ENCODE data around the gene PCDHGA5. TPM values are rescaled to one million over a fixed set of nuclear protein-coding genes. Genes with fewer than 3 reads are reported as not detected.
"Not testable (repeated sequence)": the region's sequence is repeated elsewhere in the genome, so short reads cannot be mapped to it uniquely, and the experiment has no call there.

The PCDHGA5 gene
- total RNA-seq, 1 donor from 2014 or later = under 0.01 TPM

DNA sequence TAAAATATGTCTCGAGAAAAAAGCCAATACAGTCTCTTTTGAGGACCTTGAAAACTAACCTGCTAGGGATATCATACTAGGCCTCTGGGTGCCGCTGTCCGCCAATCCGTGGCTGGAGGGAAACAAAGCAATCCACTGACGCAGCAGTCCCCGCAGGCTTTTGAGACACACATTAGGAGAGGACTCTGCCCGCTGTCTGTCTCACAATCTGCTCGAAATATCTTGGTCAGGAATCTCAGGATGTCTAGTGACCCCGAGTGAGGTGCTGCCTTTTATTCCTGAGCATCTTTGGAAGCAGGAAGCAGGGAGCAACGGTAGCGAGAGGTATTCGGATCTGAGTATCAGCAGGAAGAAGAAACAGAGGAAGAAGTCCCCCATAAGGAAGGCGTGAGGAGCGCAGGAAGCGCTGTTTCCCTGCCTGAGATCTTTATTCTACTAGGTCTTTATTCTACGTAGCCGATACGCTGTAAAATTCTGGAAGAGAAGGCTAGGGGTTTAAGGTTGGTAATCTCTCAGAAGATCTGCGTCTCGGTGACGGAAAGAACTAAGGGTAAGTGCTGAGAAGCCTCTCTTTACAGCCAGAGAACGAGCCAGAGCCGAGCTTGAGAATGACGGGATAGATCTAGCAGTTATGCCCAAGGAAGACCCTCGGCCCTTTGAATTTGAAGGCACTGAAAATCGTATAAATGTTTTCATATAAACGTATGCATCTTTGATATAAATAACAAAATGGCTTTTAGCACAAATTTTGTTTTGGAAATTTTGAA lies 37.7 kb upstream of the PCDHGA5 start:
- DNase-seq (ENCODE audit: low read depth) (peak; percentile 53), FAIRE-seq (no peak)
- Histone ChIP-seq H3K36me3 (ENCODE audit: control insufficient read depth, insufficient read depth, low read length) (no peaks in the 10 kb centered on the region), H3K27me3 (ENCODE audit: control insufficient read depth, insufficient read depth, low read length) (no peaks in the 10 kb centered on the region), H3K4me3 (ENCODE audit: low read depth, low read length) (peak overlapping the region; percentile 27)
- peak; percentile 46 for TF ChIP-seq CTCF (IDR thresholded peaks at IDR 0.05; ENCODE audit: insufficient read depth, low read length, severe bottlenecking)

- DNase-seq (ENCODE audit: low read depth) (no peak), FAIRE-seq (peak; percentile 64)
- Histone ChIP-seq H3K4me3 (ENCODE audit: low read depth, low read length) (no peak overlapping the region), H3K36me3 (ENCODE audit: control insufficient read depth, insufficient read depth, low read length) (no peaks in the 10 kb centered on the region), H3K27me3 (ENCODE audit: control insufficient read depth, insufficient read depth, low read length) (no peaks in the 10 kb centered on the region)
- TF ChIP-seq CTCF (IDR thresholded peaks at IDR 0.05; ENCODE audit: insufficient read depth, low read length, severe bottlenecking) = no peak
Observed at GRCh38 chr5:141328231-141328630, 35.7 kb upstream of the PCDHGA5 start.

GRCh38 chr5:141330299-141331080 lies 33.5 kb upstream of the PCDHGA5 start, which contains the start of gene PCDHGA1:
Gene PCDHGA1, plus strand, starts transcription at chr5:141330514.
- no peak for FAIRE-seq
- Histone ChIP-seq H3K4me3 (ENCODE audit: low read depth, low read length) (no peak within 1 kb of the TSS), H3K27me3 (ENCODE audit: control insufficient read depth, insufficient read depth, low read length) (no peaks in the 10 kb centered on the region), H3K36me3 (ENCODE audit: control insufficient read depth, insufficient read depth, low read length) (no peaks in the 10 kb centered on the region)
- peak; percentile 36 for TF ChIP-seq CTCF (IDR thresholded peaks at IDR 0.05; ENCODE audit: insufficient read depth, low read length, severe bottlenecking)
- DNase-seq (ENCODE audit: low read depth) = peak; percentile 40

GRCh38 chr5:141332571-141332970 lies 31.4 kb upstream of the PCDHGA5 start:
- not testable (repeated sequence) for H3K36me3 ChIP-seq (ENCODE audit: control insufficient read depth, insufficient read depth, low read length); FAIRE-seq; DNase-seq (ENCODE audit: low read depth); H3K4me3 ChIP-seq (ENCODE audit: low read depth, low read length); H3K27me3 ChIP-seq (ENCODE audit: control insufficient read depth, insufficient read depth, low read length)

DNA sequence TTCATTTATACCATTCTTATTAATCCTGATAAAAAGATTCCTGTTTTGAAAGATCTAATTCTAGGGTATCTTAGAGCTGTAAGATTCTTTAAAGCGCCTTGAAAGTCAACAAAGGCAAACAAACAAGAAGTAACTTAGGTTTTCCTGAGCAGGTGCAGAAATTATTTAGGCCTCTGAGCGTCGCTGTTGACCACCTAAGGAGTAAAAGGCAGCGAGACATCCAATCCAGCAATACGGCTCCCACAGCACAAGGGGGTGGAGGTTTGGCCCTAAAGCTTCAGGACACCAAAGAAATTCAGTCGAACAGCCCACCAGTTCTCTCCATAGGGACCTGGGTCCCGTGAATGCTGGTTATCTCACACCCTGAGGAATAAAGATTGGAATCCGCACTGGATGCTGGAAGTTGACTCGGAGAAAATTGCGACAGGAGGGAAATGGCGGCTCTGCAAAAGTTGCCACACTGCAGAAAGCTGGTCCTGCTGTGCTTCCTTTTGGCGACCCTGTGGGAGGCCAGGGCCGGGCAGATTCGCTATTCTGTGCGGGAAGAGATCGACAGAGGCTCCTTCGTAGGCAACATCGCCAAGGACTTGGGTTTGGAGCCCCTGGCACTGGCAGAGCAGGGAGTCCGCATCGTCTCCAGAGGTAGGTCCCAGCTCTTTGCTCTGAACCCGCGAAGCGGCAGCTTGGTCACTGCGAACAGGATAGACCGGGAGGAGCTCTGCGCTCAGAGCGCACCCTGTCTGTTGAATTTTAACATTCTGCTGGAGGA lies 25.2 kb upstream of the PCDHGA5 start, which contains the start of gene PCDHGA2:
Gene PCDHGA2, plus strand, starts transcription at position 223 of the 769 bp plus-strand sequence.
- FAIRE-seq (no peak), DNase-seq (ENCODE audit: low read depth) (peak; percentile 38)
- peak within 1 kb of the TSS; percentile 14 for H3K4me3 ChIP-seq (ENCODE audit: low read depth, low read length)
- no peaks in the 10 kb centered on the region for H3K36me3 ChIP-seq (ENCODE audit: control insufficient read depth, insufficient read depth, low read length)
- no peaks in the 10 kb centered on the region for H3K27me3 ChIP-seq (ENCODE audit: control insufficient read depth, insufficient read depth, low read length)
- peak; percentile 39 for TF ChIP-seq CTCF (IDR thresholded peaks at IDR 0.05; ENCODE audit: insufficient read depth, low read length, severe bottlenecking)

DNA sequence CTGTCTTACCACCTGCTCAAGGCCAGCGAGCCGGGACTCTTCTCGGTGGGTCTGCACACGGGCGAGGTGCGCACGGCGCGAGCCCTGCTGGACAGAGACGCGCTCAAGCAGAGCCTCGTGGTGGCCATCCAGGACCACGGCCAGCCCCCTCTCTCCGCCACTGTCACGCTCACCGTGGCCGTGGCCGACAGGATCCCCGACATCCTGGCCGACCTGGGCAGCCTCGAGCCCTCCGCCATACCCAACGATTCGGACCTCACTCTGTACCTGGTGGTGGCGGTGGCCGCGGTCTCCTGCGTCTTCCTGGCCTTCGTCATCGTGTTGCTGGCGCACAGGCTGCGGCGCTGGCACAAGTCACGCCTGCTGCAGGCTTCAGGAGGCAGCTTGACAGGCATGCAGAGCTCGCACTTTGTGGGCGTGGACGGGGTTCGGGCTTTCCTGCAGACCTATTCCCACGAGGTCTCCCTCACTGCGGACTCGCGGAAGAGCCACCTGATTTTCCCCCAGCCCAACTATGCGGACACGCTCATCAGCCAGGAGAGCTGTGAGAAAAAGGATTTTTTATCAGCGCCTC lies 23.1 kb upstream of the PCDHGA5 start:
- not testable (repeated sequence) for H3K36me3 ChIP-seq (ENCODE audit: control insufficient read depth, insufficient read depth, low read length); H3K27me3 ChIP-seq (ENCODE audit: control insufficient read depth, insufficient read depth, low read length); FAIRE-seq; H3K4me3 ChIP-seq (ENCODE audit: low read depth, low read length); DNase-seq (ENCODE audit: low read depth)
